ENCODE data around the gene OR52K1.
"Not testable (repeated sequence)": the region's sequence is repeated elsewhere in the genome, so short reads cannot be mapped to it uniquely, and the experiment has no call there.

OR52K1 gene

GRCh38 chr11:4482445-4482844, at the start of gene OR52K1:
Gene OR52K1 (plus strand): TSS chr11:4482646. CDS start chr11:4488901, 6,255 bp downstream.
- no peak for DNase-seq

GRCh38 chr11:4433856-4434255, 48.6 kb upstream of the OR52K1 start:
- DNase-seq: no peak

- no peak for DNase-seq
Measured at GRCh38 chr11:4436411-4436810, 46.0 kb upstream of the OR52K1 start.

- no peak for DNase-seq
Measured at GRCh38 chr11:4441515-4441914, 40.9 kb upstream of the OR52K1 start.

GRCh38 chr11:4443232-4443891, 39.1 kb upstream of the OR52K1 start:
- DNase-seq: no peak

GRCh38 chr11:4448995-4449394, 33.5 kb upstream of the OR52K1 start, which contains the start of gene OR52K2:
Gene OR52K2 (plus strand): TSS chr11:4449295. CDS start chr11:4449340, 45 bp downstream.
- DNase-seq: no peak

- no peak for DNase-seq
Measured at GRCh38 chr11:4453118-4453517, 29.3 kb upstream of the OR52K1 start.

- no peak for DNase-seq
Measured at GRCh38 chr11:4454021-4454420, 28.4 kb upstream of the OR52K1 start.

- no peak for DNase-seq
Measured at GRCh38 chr11:4455419-4455818, 27.0 kb upstream of the OR52K1 start.

- DNase-seq: no peak
Measured at GRCh38 chr11:4459500-4459899, 22.9 kb upstream of the OR52K1 start.

GRCh38 chr11:4460151-4460550, 22.3 kb upstream of the OR52K1 start:
- DNase-seq: no peak

- DNase-seq: no peak
Measured at GRCh38 chr11:4464216-4465159, 18.0 kb upstream of the OR52K1 start.

- no peak for DNase-seq
Measured at GRCh38 chr11:4465407-4465806, 17.0 kb upstream of the OR52K1 start.

- no peak for DNase-seq
Measured at GRCh38 chr11:4466131-4466870, 16.1 kb upstream of the OR52K1 start.

GRCh38 chr11:4466871-4467442, 15.5 kb upstream of the OR52K1 start:
- DNase-seq: no peak

- no peak for DNase-seq
Measured at GRCh38 chr11:4467811-4468606, 14.4 kb upstream of the OR52K1 start.

- DNase-seq: no peak
Measured at GRCh38 chr11:4479644-4480043, 2.8 kb upstream of the OR52K1 start.

GRCh38 chr11:4480577-4481239, 1.7 kb upstream of the OR52K1 start:
- DNase-seq: no peak

- no peak for DNase-seq
Measured at GRCh38 chr11:4481240-4481582, 1.2 kb upstream of the OR52K1 start.

- DNase-seq: no peak
Measured at GRCh38 chr11:4484310-4484709, 1.9 kb downstream of the OR52K1 start.

GRCh38 chr11:4491405-4491804, 9.0 kb downstream of the OR52K1 start:
- not testable (repeated sequence) for DNase-seq
